HG03066 (cell line): ENCODE results near the gene SH3BGRL3.

Experiments used
- ATAC-seq: cut with Tn5 transposase; IDR thresholded peaks from one replicate; pipeline ENCODE4 v1.9.1; 2021; ENCODE audit warnings: low read depth; ENCODE audit not compliant: unreplicated experiment

SH3BGRL3 gene

GRCh38 chr1:26277261-26277661 lies 2.6 kb upstream of the SH3BGRL3 start:
- ATAC-seq, result no peak

- no peak for ATAC-seq
Observed at GRCh38 chr1:26277719-26278118, 2.2 kb upstream of the SH3BGRL3 start.

DNA sequence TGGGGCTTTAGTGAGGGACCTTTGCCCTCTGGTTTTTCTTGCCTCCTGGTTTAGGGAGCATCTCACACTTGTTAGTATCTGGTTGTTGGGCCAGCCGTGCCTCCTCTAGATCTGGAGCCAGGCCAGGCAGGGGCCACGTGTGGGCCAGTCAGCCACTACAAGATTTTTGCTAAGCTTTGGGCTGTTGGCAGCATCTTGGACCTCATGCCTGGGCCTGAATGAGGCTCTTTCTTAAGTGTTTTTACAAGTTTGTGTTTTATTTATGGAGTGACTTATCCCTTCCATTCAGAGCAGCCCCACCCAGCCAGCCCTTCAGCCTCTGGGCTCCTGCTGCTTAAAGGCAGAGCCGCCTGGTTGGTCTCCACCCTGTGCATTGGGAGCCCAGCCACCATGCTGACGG lies 1.6 kb upstream of the SH3BGRL3 start:
- no peak for ATAC-seq

GRCh38 chr1:26278724-26279455 lies 996 bp upstream of the SH3BGRL3 start:
- no peak for ATAC-seq

GRCh38 chr1:26280333-26281042 lies 602 bp downstream of the SH3BGRL3 start:
- ATAC-seq, result no peak

GRCh38 chr1:26281091-26281958 lies 1.4 kb downstream of the SH3BGRL3 start:
- ATAC-seq, result no peak

- no peak for ATAC-seq
Observed at GRCh38 chr1:26281971-26282370, 2.1 kb downstream of the SH3BGRL3 start.

DNA sequence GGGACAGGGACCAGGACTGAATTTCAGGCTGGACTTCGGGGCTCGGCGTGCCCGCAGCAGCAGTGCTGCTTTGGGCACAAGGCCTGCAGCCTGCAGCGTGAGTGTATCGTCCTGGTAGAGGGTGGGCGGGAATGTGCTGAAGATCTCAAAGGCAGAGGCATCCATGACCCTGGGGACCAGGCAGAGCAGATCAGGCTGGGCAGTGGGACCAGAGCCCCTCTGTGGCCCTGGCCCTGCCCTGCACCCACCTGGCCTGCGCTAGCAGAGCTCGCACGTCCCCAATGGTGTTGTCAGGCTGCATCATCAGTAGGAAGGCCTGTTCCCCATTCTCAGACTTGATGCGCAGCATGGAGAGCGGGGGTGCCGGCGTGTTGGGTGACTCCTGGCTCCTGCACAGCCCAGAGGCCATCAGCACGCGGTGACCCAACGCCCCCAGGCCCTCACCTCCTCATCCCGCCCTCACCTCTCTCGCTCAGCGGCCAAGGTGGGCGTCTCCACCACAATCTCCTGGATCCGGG lies 2.6 kb downstream of the SH3BGRL3 start:
- no peak for ATAC-seq

DNA sequence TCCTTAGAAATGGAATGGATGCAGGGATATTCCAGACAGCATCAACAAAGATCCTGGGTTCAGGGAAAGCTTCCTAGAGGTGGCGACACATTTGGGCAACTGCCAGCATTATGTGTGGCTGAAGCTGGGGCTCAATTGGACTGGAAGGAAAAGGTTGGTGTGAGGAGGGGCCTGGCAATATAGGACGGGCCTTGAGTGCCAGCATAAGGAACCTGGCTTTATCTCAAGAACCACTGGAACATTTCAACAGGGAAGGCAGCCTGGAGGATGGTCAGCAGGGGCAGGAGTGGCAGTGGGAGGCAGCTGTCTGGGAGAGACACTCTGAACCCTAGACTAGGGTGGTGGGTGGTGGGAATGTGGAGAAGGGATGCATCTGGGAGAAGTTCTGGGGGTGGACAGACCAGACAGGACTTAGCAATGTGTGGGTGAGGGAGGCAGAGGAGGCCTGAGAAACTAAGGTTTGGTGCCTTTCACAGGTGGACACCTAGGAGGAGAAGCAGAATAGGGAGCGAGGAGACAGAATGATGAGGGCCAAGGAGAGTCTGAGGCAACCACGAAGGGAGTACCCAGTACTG lies 3.5 kb downstream of the SH3BGRL3 start:
- no peak for ATAC-seq

DNA sequence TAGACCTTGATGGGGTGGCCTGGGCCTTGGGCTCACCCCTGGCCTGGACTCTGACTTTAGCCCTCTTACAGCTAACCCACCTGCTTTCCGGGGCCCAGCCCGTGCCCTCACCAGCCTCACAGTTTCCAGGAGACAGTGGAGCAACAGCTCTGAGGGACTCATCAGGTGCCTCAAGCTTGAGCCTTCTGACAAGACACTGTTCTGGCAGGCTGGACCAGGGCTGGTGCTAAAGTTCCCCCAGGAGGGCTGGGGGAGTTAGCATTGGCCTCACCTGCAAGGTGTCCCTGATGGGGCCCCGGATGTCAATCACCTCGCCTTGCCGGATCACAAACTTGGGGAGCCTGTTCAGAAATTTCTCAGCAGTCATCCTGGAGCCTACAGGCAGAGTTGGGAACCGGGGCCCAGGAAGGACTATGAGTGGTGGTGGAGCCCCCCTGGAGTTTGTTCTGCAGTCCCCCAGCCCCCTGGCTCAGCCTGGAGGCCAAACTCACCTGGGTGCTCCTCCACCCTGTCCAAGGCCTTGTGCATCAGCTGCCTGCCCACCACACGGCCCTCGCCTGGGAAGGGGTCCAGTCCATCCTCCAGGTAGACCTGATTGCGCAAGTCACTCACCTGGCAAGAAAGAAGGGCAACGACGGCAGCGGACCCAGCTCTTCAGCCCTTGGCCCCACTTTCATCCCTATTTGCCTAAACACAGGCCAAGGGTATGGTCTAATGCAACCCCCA lies 4.1 kb downstream of the SH3BGRL3 start:
- no peak for ATAC-seq

- no peak for ATAC-seq
Observed at GRCh38 chr1:26284597-26285347, 4.9 kb downstream of the SH3BGRL3 start.

GRCh38 chr1:26285366-26286063 lies 5.6 kb downstream of the SH3BGRL3 start:
- no peak for ATAC-seq

GRCh38 chr1:26286064-26286416 lies 6.2 kb downstream of the SH3BGRL3 start:
- no peak for ATAC-seq

DNA sequence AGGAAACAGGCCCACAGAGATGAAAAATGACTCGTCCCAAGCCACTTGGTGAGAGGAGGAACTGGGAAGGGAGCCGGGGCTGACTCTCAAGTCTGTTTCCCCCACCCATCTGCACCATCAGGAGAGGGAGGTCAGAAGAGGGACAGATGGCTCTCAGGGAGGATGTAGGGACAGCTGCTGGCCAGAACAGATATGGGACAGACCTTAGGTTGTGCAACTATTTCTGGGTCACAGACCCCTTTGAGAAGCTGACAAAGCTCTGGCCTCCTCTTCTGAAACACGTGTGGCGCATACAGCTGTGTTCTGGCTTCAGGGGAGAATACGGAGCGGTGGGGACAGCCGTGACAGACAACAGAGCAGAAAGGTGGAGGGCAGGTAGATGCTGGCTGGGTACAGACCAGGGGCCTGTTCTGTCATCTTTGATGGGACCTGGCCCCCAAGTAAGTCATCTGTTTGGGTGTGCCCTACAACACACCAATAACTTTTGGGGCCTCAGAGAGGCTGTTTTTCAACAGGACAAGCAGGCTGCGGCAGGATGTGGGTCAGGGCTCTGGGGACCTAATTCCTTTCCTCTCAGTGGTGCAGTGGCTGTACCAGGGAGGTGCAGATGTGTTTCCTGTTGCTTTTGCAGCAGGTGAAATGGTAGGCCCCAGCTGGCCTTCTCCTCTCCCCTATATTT lies 7.3 kb downstream of the SH3BGRL3 start:
- no peak for ATAC-seq

DNA sequence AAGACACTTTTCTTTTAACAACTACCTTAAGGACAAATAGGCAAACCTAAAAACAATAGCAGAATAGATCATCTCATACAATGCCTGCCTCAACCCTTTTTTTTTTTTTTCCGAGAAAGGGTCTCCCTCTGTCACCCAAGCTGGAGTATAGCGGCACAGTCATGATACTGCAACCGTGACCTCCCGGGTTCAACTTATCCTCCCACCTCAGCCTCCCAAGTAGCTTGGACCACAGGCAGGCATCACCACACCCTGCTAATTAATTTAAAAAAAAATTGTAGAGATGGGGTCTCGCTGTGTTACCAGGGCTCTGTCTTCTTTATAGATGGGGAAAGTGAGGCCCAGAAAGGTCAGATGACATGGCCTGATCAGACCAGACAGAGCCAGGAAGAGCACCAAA lies 7.9 kb downstream of the SH3BGRL3 start:
- ATAC-seq, result no peak

- ATAC-seq, result no peak
Observed at GRCh38 chr1:26288311-26288941, 8.5 kb downstream of the SH3BGRL3 start.

DNA sequence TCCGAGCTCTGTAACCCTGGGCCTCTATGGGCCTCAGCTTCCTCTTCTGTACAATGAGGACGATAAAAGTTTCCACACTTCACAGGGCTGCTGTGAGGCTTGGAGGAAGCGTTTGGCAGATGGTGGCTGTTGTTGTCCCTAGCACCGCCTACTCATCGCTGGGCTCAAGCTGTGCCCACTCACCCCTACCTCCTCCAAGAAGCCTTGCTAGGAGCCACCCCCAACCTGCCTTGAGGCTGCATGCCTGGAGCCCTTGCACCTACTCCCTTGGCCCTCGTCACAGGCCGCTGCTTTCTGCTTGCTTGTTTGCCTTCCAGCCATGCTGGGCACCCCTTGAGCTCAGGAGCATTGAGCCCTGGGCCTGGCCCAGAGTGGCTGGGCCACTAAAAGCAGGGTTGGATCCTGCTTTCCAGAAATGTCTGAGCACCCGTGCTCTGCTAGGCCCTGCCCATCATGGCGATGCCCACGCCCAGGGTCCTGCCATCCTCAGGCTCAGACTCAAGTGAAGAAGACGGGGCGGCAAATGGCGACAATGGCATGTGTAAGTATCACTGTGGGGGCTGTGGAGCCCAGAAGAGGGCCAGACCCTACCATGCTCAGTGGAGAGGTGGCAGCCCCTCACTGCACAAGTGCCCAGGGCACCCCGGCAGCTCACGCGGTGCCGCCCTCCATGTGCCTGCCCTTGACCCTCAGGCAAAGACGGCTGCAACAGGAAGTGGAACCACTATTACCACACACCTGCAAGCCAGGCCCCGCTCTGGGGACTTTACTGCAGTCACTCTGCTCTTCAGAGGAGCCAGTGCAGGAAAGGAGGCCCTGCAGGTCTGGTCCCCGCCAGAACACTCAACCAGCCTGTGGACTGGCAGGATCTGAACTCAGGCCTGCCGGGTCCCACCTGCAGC lies 9.5 kb downstream of the SH3BGRL3 start:
- ATAC-seq, result no peak
